ENCODE results near the gene TSPAN2. TPM values are rescaled to one million over a fixed set of nuclear protein-coding genes. Genes with fewer than 3 reads are reported as not detected.

TSPAN2 gene
- total RNA-seq, 4 donors from 2014 or later = 2.8 to 7.8 (median 5.6) TPM

- DNase-seq (ENCODE audit: low spot score) = no peak
- ATAC-seq (ENCODE audit: low FRiP score) = peak; percentile 63
- no peak for TF ChIP-seq CTCF (IDR thresholded peaks at IDR 0.05)
Observed at GRCh38 chr1:115134850-115135480, 45.7 kb upstream of the TSPAN2 start.

- DNase-seq (ENCODE audit: low spot score) (no peak), ATAC-seq (ENCODE audit: low FRiP score) (no peak)
- no peak for TF ChIP-seq CTCF (IDR thresholded peaks at IDR 0.05)
Observed at GRCh38 chr1:115134231-115134630, 44.9 kb upstream of the TSPAN2 start.

- no peak for ATAC-seq (ENCODE audit: low FRiP score)
- DNase-seq (ENCODE audit: low spot score) = no peak
- no peak for TF ChIP-seq CTCF (IDR thresholded peaks at IDR 0.05)
Observed at GRCh38 chr1:115133440-115133839, 44.1 kb upstream of the TSPAN2 start.

GRCh38 chr1:115130786-115131185, 41.5 kb upstream of the TSPAN2 start:
- no peak for ATAC-seq (ENCODE audit: low FRiP score)
- no peak for DNase-seq (ENCODE audit: low spot score)
- TF ChIP-seq CTCF (IDR thresholded peaks at IDR 0.05) = no peak

- TF ChIP-seq CTCF (IDR thresholded peaks at IDR 0.05) = no peak
- DNase-seq (ENCODE audit: low spot score) (no peak), ATAC-seq (ENCODE audit: low FRiP score) (no peak)
Observed at GRCh38 chr1:115129071-115129640, 39.9 kb upstream of the TSPAN2 start.

GRCh38 chr1:115127539-115127938, 38.2 kb upstream of the TSPAN2 start:
- no peak for TF ChIP-seq CTCF (IDR thresholded peaks at IDR 0.05)
- DNase-seq (ENCODE audit: low spot score) (no peak), ATAC-seq (ENCODE audit: low FRiP score) (no peak)

- TF ChIP-seq CTCF (IDR thresholded peaks at IDR 0.05) = no peak
- DNase-seq (ENCODE audit: low spot score) (no peak), ATAC-seq (ENCODE audit: low FRiP score) (no peak)
Observed at GRCh38 chr1:115126516-115126915, 37.2 kb upstream of the TSPAN2 start.
